Measurements from ENCODE around the gene TNFAIP8L1. TPM values are rescaled to one million over a fixed set of nuclear protein-coding genes. Genes with fewer than 3 reads are reported as not detected.

TNFAIP8L1 gene
- total RNA-seq (ENCODE audit: low replicate concordance): 8.2 and 15.2 TPM in 2 replicates

- no peak within 1 kb of the TSS for H3K9ac ChIP-seq
- H2AFZ ChIP-seq (replicated peaks): peak within 1 kb of the TSS; percentile 90
- peak within 1 kb of the TSS; percentile 93 for H3K4me2 ChIP-seq
- Mint-ChIP-seq H3K36me3 (no peaks in the 10 kb centered on the region), H3K27ac (peak within 1 kb of the TSS; percentile 86), H3K4me1 (peaks cover 15% of the 10 kb centered on the region), H3K27me3 (ENCODE audit: insufficient read depth, low read depth) (peaks cover 13% of the 10 kb centered on the region), H3K4me3 (peak within 1 kb of the TSS; percentile 89), H3K9me3 (no peaks in the 10 kb centered on the region)
- no peaks in the 10 kb centered on the region for H3K79me2 ChIP-seq (ENCODE audit: low read depth)
- H3K27ac ChIP-seq: no peak within 1 kb of the TSS
- no peak for TF ChIP-seq EZH2 (IDR thresholded peaks at IDR 0.05)
- no peak for TF ChIP-seq CTCF (IDR thresholded peaks at IDR 0.05)
- TF ChIP-seq EZH2phosphoT487 (IDR thresholded peaks at IDR 0.05): no peak
- H4K20me1 ChIP-seq (ENCODE audit: low read depth): no peaks in the 10 kb centered on the region
- H3K36me3 ChIP-seq: no peaks in the 10 kb centered on the region
- H3K27me3 ChIP-seq: peaks cover 15% of the 10 kb centered on the region
- H3F3A ChIP-seq (ENCODE audit: low read depth): peaks cover 10% of the 10 kb centered on the region
- peak; percentile 99 for DNase-seq (ENCODE audit: low spot score)
- peaks cover 4% of the 10 kb centered on the region for H3K4me1 ChIP-seq
- H3K9me3 ChIP-seq (ENCODE audit: low read depth): no peaks in the 10 kb centered on the region
- peak within 1 kb of the TSS; percentile 81 for H3K4me3 ChIP-seq
Measured at GRCh38 chr19:4638828-4639530, at the start of gene TNFAIP8L1. Gene TNFAIP8L1 (plus strand): TSS chr19:4639516. CDS start chr19:4651870, 12,354 bp downstream.

- H3K4me3 ChIP-seq: no peak overlapping the region
- H2AFZ ChIP-seq (replicated peaks): no peak overlapping the region
- H3K27ac ChIP-seq: no peak overlapping the region
- no peak overlapping the region for H3K4me2 ChIP-seq
- Mint-ChIP-seq H3K9me3 (no peaks in the 10 kb centered on the region), H3K4me1 (peaks cover 28% of the 10 kb centered on the region), H3K36me3 (no peaks in the 10 kb centered on the region), H3K4me3 (no peak overlapping the region), H3K27ac (no peak overlapping the region), H3K27me3 (ENCODE audit: insufficient read depth, low read depth) (peaks cover 24% of the 10 kb centered on the region)
- peaks cover 6% of the 10 kb centered on the region for H3K4me1 ChIP-seq
- H3K27me3 ChIP-seq: peaks cover 6% of the 10 kb centered on the region
- H4K20me1 ChIP-seq (ENCODE audit: low read depth): no peaks in the 10 kb centered on the region
- H3F3A ChIP-seq (ENCODE audit: low read depth): peaks cover 34% of the 10 kb centered on the region
- no peaks in the 10 kb centered on the region for H3K36me3 ChIP-seq
- H3K9ac ChIP-seq: no peak overlapping the region
- H3K9me3 ChIP-seq (ENCODE audit: low read depth): no peaks in the 10 kb centered on the region
- no peaks in the 10 kb centered on the region for H3K79me2 ChIP-seq (ENCODE audit: low read depth)
- peak; percentile 34 for DNase-seq (ENCODE audit: low spot score)
- TF ChIP-seq EZH2phosphoT487 (IDR thresholded peaks at IDR 0.05) (no peak), EZH2 (IDR thresholded peaks at IDR 0.05) (no peak), CTCF (IDR thresholded peaks at IDR 0.05) (peak; percentile 26)
Measured at GRCh38 chr19:4589579-4590410, 49.5 kb upstream of the TNFAIP8L1 start.

DNA sequence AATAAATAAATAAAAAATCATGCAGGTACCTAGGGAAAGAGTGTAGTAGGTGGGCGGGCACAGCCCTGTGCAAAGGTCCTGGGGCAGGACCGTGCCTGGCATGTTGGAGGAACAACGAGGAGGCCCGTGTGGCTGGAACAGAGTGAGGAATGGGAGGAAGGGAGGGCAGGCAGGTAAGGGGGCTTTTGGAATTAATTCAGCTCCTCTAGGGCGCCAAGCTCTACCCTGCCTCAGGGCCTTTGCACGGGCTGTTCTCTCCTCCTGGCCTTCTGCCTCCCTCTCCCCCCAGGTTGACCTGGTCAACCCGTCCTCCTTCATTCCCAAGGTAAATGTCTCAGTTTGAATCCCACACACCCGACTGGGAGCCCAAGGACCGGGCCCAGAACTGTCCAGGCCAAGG, 48.8 kb upstream of the TNFAIP8L1 start:
- DNase-seq (ENCODE audit: low spot score): no peak
- Histone ChIP-seq H3K36me3 (no peaks in the 10 kb centered on the region), H3K9ac (no peak overlapping the region), H3F3A (ENCODE audit: low read depth) (peaks cover 27% of the 10 kb centered on the region), H3K4me1 (peaks cover 3% of the 10 kb centered on the region), H3K79me2 (ENCODE audit: low read depth) (no peaks in the 10 kb centered on the region), H3K27ac (no peak overlapping the region), H3K27me3 (peaks cover 6% of the 10 kb centered on the region), H3K4me3 (no peak overlapping the region), H4K20me1 (ENCODE audit: low read depth) (no peaks in the 10 kb centered on the region), H2AFZ (replicated peaks) (no peak overlapping the region), H3K9me3 (ENCODE audit: low read depth) (no peaks in the 10 kb centered on the region), H3K4me2 (no peak overlapping the region)
- no peak overlapping the region for H3K4me3 Mint-ChIP-seq
- peaks cover 27% of the 10 kb centered on the region for H3K4me1 Mint-ChIP-seq
- TF ChIP-seq EZH2 (IDR thresholded peaks at IDR 0.05) (no peak), EZH2phosphoT487 (IDR thresholded peaks at IDR 0.05) (no peak), CTCF (IDR thresholded peaks at IDR 0.05) (no peak)
- H3K27ac Mint-ChIP-seq: peak overlapping the region; percentile 85
- no peaks in the 10 kb centered on the region for H3K9me3 Mint-ChIP-seq
- H3K27me3 Mint-ChIP-seq (ENCODE audit: insufficient read depth, low read depth): peaks cover 24% of the 10 kb centered on the region
- no peaks in the 10 kb centered on the region for H3K36me3 Mint-ChIP-seq

Data from neural progenitor cell (in vitro differentiated cells).